CD4-positive, alpha-beta T cell treated with Interferon alpha-2 for 1 hour (primary cell): ENCODE results near the gene NXPH1.

Experiments
- DNase-seq, 2 donors: peaks; one replicate each; pipeline ENCODE4 v3.0.0-alpha.2; 2020 to 2022

NXPH1 gene

GRCh38 chr7:8437606-8438005 is 4.2 kb downstream of the NXPH1 start:
- no peak for DNase-seq

GRCh38 chr7:8440670-8441069 is 7.3 kb downstream of the NXPH1 start:
- no peak for DNase-seq

- DNase-seq = no peak
These were observed 7.9 kb downstream of the NXPH1 start for GRCh38 chr7:8441106-8441965.

- DNase-seq = no peak
These were observed 8.8 kb downstream of the NXPH1 start for GRCh38 chr7:8442051-8442813.

GRCh38 chr7:8442814-8443304 is 9.4 kb downstream of the NXPH1 start:
- DNase-seq = peak in 1 of 2 donors; percentile 30

GRCh38 chr7:8443576-8444467 is 10.4 kb downstream of the NXPH1 start:
- DNase-seq = no peak

GRCh38 chr7:8444468-8444769 is 11.0 kb downstream of the NXPH1 start:
- DNase-seq = no peak

GRCh38 chr7:8453535-8453934 is 20.1 kb downstream of the NXPH1 start:
- DNase-seq = no peak

GRCh38 chr7:8455426-8455825 is 22.0 kb downstream of the NXPH1 start:
- no peak for DNase-seq

GRCh38 chr7:8462309-8462708 is 28.9 kb downstream of the NXPH1 start:
- DNase-seq = no peak

- DNase-seq = no peak
These were observed 31.9 kb downstream of the NXPH1 start for GRCh38 chr7:8465338-8465737.

- DNase-seq = no peak
These were observed 47.1 kb downstream of the NXPH1 start for GRCh38 chr7:8480527-8480926.

- DNase-seq = no peak
These were observed 47.7 kb downstream of the NXPH1 start for GRCh38 chr7:8481096-8481495.

- no peak for DNase-seq
These were observed 48.5 kb downstream of the NXPH1 start for GRCh38 chr7:8481752-8482446.

- no peak for DNase-seq
These were observed 57.1 kb downstream of the NXPH1 start for GRCh38 chr7:8490391-8491045.

- DNase-seq = no peak
These were observed 57.7 kb downstream of the NXPH1 start for GRCh38 chr7:8491106-8491505.

GRCh38 chr7:8491544-8492489 is 58.4 kb downstream of the NXPH1 start:
- no peak for DNase-seq

GRCh38 chr7:8499128-8499527 is 65.7 kb downstream of the NXPH1 start:
- DNase-seq = no peak

GRCh38 chr7:8500286-8500685 is 66.9 kb downstream of the NXPH1 start:
- no peak for DNase-seq

GRCh38 chr7:8507566-8507965 is 74.2 kb downstream of the NXPH1 start:
- no peak for DNase-seq

GRCh38 chr7:8509621-8510020 is 76.2 kb downstream of the NXPH1 start:
- DNase-seq = no peak
